GM19239 (cell line): Measurements from ENCODE around the gene RHEB.

ENCODE experiments used
- DNase-seq: peaks from one replicate; pipeline ENCODE4 v3.0.0; 2011; ENCODE audit warnings: low spot score; ENCODE audit not compliant: insufficient read length
- FAIRE-seq: peaks from 2 replicates; lab custom pipeline; 2011; peaks lifted over from hg19 to GRCh38; lab: Jason Lieb, UNC

RHEB gene

GRCh38 chr7:151454305-151454704 lies 65.4 kb downstream of the RHEB start:
- DNase-seq (no peak), FAIRE-seq (no peak)

- DNase-seq, result no peak
- no peak for FAIRE-seq
Measured at GRCh38 chr7:151453326-151453791, 66.3 kb downstream of the RHEB start.

- DNase-seq (no peak), FAIRE-seq (no peak)
Measured at GRCh38 chr7:151452680-151453325, 66.9 kb downstream of the RHEB start.

- no peak for FAIRE-seq
- DNase-seq, result no peak
Measured at GRCh38 chr7:151451626-151452571, 67.8 kb downstream of the RHEB start.

GRCh38 chr7:151451156-151451555 lies 68.5 kb downstream of the RHEB start:
- DNase-seq, result no peak
- no peak for FAIRE-seq

- no peak for FAIRE-seq
Measured at GRCh38 chr7:151449990-151450389, 69.7 kb downstream of the RHEB start.

GRCh38 chr7:151448261-151449252 lies 71.1 kb downstream of the RHEB start:
- DNase-seq (peak; percentile 85), FAIRE-seq (peak; percentile 58)

More at GRCh38 chr7:151449990-151450389, 69.7 kb downstream of the RHEB start:
- no peak for DNase-seq

GRCh38 chr7:151447901-151448260 lies 71.8 kb downstream of the RHEB start:
- DNase-seq (no peak), FAIRE-seq (no peak)

- FAIRE-seq (no peak), DNase-seq (no peak)
Measured at GRCh38 chr7:151447312-151447711, 72.4 kb downstream of the RHEB start.

- FAIRE-seq (no peak), DNase-seq (no peak)
Measured at GRCh38 chr7:151446412-151446811, 73.3 kb downstream of the RHEB start.

- FAIRE-seq (no peak), DNase-seq (no peak)
Measured at GRCh38 chr7:151444632-151445031, 75.1 kb downstream of the RHEB start.

- DNase-seq (no peak), FAIRE-seq (no peak)
Measured at GRCh38 chr7:151442776-151443496, 76.8 kb downstream of the RHEB start.

- FAIRE-seq (no peak), DNase-seq (no peak)
Measured at GRCh38 chr7:151440799-151441445, 78.8 kb downstream of the RHEB start.

- DNase-seq, result no peak
- no peak for FAIRE-seq
Measured at GRCh38 chr7:151439855-151440798, 79.6 kb downstream of the RHEB start, which contains the start of gene CRYGN. Gene CRYGN (minus strand): TSS chr7:151440141. CDS start chr7:151439917, 224 bp downstream.

GRCh38 chr7:151438864-151439601 lies 80.7 kb downstream of the RHEB start:
- FAIRE-seq (no peak), DNase-seq (no peak)

- no peak for DNase-seq
- no peak for FAIRE-seq
Measured at GRCh38 chr7:151437866-151438516, 81.7 kb downstream of the RHEB start.

- FAIRE-seq, result no peak
- no peak for DNase-seq
Measured at GRCh38 chr7:151437159-151437553, 82.5 kb downstream of the RHEB start.
